ENCODE measurements around the gene DPYD.

Gene DPYD

DNA sequence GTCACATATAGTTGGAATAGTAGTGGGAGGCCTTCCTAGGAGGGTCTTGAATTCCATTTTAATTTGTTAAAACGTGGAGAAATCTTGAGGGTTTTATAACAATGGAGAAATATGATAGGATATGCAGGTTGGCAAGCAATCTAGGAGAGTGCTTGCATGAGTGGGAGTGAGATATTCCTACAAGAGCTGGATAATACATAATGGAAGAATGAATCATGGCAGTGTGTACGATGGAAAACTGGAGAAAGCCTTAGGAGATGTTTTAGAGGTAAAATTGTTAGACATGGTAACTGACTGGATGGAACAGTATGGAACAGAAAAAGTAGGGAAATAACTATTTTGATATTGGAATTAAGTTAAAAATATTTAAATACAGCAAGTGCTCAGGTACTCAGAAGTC, 846.9 kb downstream of the DPYD start:
- no peak for DNase-seq

DNA sequence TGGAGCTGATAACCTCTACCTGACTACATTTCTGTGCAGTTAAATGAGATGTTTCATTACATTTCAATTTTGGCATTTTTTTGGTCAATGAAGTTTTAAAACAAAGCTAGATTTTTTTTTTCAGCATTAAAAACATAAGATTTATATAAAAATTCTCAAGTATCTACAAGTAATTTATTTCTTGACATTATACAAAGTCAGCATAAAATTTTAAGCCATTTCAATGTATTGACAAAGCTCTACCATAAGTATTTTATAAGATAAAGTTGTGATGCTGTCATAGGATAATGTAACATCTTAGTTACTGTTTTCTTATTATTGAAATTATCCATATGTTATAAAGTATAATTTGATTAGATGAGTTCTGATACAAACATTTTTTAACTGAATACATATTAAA, 847.7 kb downstream of the DPYD start:
- DNase-seq, result no peak

DNA sequence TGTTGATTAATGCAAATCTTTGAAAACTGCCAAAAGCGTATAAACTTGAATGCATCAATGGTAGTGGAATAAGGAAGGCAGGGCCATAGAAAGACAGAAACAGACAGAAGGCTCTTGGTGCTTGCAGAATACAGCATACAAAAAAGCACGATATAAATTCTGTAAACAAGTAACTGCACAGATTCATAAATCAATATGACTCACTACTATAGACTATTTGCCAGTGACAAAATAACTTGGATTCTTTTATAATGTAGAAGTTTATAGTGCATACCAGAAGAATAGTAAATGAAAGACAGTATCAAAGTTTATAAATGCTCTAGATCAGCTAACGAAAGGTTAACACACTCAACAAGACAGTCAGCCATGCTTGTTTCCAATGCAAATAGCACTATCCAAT, 849.7 kb downstream of the DPYD start:
- no peak for DNase-seq

DNA sequence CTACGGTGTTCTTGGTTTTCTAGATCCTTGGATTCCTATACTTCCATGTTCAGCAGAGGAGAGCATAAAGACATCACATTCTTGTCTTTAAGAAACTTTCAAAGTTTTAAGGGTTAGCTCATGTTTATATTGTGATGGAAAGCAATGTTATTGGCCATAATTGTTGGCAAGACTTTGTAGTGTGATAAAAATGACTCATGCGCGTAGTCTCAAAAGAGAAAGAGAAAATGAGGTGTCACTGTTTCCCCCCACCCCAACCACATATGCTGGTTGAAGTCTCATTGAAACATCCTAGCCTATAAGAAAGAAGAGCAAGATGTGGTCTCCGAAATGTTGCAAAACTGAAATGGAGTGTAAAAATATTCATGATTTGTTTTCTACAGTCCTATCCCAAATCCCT, 850.5 kb downstream of the DPYD start:
- DNase-seq, result no peak

DNA sequence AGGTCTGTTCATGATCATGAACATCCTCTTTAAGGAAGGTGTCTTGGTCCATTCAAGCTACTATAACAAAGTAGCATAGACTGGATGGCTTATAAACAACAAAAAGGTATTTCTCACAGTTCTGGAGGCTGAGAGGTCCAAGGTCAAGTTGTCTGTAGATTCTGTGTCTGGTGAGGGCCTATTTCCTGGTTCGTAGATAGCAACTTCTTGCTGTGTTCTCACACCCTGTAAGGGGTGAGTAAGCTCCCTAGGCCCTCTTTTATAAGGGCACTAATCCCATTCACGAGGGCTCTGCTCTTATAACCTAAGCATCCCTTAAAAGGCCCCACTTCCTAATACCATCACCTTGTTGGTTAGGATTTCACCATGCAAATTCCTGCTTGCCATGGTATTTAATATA, 851.5 kb downstream of the DPYD start:
- DNase-seq, result no peak

DNA sequence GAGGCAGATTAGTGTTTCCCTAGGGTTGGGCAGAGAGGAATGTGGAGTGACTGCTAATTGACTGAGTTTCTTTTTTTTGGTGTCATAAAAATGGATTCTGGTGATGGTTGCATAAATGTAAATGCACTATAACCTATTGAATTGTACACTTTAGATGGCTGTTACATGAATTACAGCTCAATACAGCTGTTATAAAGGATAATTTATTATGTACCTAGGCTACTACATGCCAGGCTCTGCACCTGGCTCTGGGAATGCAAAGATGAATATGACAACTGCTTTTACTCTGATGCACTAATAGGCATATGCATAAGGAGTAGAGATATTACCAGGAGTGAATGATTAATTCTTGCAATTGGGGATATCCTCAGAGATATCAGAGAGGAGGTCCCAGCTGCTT, 854.0 kb downstream of the DPYD start:
- DNase-seq, result no peak

DNA sequence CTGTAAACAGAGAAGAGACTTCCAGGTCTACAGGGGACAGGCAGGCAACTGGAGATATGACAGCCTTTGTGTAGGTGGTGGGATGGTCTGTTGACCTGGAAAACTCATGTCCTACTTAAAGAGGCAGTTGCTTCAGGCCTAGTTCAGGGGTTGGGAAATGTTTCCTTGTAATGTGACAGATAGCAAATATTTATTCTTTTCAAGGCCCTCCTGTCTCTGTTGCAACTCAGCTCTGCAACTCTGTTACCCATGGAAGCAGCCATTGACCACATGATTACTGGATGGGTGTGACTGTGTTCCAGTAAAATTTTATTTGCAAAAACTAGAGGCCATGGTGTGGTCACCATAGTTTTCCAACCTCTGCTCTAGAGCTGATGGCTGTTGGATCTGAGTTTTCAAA, 857.3 kb downstream of the DPYD start:
- no peak for DNase-seq

DNA sequence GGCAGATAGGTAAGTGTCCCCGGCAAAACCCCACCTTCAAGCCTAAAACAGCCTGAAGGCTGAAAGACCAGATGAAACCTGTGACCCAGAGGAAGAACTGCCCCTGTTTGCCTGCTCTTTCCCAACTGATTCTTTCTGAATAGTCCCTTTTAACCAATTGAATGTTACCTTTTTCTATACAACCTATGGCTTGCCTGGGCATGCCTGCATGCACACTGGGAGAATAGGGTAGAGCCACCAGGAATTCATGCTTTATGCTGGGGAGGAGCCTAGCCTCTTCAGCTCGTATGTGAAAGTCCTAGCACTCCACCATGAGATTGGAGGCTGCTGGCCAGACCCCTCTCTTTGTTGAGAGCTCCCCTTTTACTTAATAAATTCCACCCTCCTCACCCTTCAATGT, 859.2 kb downstream of the DPYD start:
- no peak for DNase-seq

DNA sequence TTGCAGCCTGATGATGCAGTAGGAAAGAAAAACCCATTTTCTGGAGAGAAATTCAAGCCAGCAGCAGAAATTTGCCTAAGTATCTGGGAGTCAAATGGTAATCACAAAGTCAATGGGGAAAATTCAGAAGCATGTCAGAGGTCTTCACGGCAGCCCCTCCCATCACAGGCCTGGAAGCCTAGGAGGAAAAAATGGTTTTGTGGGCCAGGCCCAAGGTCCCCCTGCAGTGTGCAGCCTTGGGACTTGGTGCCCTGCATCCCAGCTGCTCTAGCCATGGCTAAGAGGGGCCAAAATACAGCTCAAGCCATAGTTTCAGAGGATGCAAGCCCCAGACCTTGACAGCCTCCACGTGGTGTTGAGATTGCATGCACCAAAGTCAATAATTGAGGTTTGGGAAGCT, 864.4 kb downstream of the DPYD start:
- no peak for DNase-seq

DNA sequence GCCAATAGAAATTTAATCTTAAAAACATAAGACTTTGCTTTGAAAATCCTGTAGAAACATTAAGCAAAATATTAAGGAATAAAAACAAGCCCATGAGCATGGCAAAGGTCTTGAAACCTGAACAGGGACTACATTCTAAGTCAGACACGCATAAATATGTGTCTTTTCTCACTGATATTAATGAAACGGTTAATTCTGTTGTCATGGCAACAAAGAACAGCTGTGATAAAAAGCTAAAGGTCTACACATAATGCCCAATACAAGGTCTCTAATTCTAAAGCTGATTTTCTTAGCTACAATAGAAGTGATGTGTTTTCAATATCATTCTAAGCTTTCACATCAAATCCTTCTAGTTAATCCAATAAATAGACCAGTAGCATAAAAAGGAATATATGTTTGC, 867.6 kb downstream of the DPYD start:
- DNase-seq, result no peak

DNA sequence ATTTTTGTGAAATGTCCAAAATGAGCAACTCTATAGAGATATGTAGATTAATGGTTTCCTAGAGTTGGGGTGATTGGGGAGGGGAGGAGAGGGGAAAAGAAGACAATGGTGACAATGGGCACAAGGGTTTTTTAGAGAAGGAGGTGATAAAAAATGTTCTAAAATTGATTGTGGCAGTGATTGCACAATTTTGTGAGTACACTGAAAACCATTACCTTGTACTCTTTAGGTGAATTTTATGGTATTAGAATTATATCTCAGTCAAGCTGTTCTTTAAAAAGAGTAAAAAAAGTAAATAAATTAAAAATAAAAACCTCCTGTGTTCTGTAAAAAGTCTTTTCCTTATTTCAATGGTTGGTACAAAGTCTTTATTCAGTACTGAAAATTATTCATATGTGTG, 869.0 kb downstream of the DPYD start:
- no peak for DNase-seq

DNA sequence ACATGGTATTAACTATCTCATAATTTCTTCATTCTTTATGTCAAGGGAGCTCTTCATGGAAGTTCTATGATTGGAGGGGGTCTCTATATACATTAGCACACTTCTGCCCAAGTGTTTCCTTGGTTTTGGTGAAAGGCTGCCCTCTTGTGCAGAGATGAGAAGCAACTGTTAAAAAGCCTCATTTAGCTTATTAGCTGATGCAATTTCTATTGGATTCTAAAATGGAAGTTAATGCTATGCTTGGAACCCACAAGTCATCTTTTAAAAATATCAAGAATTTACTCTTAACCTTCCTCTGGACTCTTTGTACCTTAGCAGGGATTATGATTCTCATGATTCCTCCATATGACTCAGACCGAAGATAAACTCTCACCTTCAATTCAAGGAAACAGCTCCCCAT, 870.3 kb downstream of the DPYD start:
- DNase-seq, result no peak

DNA sequence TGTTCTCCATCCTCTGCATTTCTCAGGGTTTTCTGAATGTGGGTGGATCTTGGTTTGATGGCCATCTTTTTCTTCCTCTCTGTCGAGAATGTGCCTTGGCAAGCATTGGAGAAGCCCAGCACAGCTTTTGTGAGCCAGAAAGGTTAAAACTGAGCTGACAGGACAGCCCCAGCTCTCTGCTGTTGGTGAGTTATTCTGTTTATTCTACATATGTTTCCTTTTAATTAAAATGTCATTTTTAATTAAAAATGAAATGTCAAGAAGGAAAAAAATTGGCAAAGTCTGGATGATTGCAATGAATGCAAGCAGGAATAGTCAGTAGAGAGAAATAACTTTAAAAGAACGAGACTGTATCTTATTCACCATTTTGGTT, 873.4 kb downstream of the DPYD start:
- DNase-seq, result no peak

DNA sequence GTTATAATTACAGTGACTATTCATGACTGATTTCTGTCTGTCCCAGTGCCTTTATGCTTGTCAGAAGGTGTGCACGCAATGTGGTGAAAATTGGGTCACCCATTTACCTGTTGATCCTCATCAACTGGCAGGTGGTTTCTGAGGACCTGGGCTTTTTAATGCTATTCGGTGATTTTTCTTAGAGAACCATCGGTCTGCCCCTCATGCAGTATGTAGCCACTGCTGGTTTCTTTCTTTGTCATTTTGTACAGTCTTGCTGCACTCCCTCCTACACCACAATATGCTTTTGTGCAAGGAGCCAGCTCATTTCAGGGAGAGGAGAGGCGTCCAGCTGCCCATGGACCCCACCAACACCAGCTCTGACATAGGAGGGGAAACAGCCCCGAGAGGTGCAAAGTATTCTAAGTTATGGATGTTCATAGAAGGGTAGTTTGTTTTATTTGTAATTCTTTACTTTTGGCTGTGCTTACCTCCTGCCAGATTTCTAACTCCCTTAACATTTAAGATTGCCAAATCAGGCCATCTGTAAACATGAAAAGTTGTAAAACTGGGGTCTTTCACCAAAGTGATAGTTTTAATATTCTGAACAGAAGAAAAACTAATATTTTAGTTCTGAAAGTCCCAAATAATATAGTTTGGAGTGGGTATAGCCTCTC, 873.9 kb downstream of the DPYD start:
- DNase-seq, result no peak

DNA sequence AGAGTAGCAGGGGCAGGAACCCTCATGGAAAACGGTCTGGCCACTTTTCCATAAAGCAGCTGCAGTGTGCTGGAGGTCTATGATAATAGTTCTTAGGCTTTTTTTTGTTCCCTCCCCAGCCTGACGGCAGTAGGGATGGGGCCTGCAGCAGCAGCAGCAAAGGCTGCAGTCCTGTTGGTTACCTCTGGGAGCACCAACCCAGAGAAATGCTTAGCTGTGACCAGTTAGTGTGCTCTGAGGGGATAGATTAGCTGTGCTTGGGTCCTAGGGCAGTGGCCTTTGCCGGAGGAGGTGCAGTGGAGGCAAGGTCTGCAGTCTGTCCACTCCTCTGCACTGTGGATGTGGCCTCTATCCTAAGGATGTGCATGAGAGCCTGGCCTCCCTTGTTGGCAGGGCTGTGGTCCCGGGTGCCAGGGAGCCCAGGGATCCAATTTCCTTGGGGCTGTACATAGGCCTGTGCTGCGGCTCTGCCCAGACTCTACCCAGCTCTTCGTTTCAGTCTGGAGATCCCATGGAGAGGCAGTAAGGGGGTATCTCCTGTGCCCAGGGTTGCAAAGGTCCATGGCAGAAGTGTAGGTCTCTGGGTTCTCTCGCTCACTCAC, 876.6 kb downstream of the DPYD start:
- no peak for DNase-seq

DNA sequence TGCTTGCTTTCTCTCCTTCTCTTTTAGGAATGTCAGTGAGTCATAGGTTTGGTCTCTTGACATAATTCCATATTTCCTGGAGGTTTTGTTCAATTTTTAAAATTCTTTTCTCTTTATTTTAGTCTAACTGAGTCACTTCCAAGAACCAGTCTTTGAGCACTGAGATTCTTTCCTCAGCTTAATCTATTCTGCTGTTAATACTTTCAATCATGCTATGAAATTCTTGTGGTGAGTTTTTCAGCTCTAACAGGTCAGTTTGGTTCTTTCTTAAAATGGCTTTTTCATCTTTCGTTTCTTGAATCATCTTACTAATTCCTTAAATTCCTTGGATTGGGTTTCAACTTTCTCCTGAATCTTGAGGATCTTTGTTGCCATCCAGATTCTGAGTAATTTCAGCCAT, 878.3 kb downstream of the DPYD start:
- no peak for DNase-seq

DNA sequence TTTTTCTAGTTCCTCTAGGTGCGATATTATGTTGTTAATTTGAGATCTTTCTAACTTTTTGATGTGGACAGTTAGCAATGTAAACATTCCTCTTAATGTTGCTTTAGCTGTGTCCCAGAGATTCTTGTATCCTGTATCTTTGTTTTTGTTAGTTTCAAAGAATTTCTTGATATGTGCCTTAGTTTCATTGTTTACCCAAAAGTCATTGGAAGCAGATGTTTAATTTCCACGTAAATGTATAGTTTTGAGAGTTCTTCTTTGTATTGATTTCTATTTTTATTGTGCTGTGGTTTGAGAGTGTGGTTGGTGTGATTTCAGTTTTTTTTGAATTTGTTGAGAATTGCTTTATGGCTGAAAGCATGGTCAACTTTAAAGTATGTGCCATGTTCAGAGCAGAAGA, 879.8 kb downstream of the DPYD start:
- DNase-seq, result no peak

DNA sequence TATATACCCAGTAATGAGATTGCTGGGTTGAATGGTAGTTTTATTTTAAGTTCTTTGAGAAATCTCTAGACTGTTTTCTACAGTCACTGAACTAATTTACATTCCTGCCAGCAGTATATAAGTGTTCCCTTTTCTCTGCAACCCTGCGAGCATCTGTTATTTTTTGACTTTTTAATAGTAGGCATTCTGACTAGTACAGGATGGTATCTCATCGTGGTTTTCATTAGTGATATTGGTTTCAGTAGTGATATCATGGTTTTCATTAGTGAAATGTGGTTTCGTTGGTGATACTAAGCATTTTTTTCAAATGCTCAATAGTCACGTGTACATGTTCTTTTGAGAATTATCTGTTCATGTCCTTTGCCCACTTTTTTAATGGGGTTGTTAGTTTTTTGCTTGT, 882.4 kb downstream of the DPYD start:
- DNase-seq, result no peak

DNA sequence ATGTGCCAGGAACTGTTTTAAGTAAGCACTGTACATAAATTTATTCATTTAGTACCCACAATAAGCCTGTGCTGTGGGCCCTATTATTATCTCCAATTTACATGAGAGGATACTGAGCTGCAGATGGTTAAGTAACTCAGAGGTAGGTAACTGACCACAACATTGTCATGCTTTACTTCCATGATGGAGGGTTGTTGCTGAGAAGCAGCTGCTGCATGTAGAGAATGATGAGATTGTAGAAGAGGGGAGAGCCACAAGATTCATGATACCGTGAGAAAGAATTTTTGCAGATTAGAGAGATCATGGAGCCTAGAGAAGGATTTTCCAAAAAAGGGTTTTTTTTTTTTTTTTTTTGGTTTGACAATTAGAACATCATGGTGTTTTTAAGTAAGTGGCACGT, 886.2 kb downstream of the DPYD start:
- DNase-seq, result no peak

DNA sequence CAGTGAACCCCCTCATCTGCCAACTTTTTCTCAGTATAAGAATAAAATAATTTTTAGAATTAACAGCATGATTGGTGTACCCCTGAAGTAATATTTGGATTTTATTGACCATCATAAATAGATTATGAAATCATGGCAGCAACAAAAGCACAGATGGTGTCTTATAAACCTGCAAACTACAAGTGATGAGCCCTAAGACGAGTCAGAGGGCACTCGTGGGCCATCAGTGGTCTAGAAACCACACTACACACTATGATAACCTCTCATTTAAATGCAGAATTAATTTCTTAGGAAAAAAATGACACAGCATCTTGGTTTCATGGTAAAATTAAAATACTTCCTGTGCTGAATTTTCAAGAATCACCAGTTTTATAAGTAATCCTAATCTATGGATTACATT, 886.9 kb downstream of the DPYD start:
- DNase-seq, result no peak
